Mucosa of descending colon (tissue), 3 donors: ENCODE data around the gene ANKRD62. TPM values are rescaled to one million over a fixed set of nuclear protein-coding genes. Genes with fewer than 3 reads are reported as not detected.
"Not testable (repeated sequence)": the region's sequence is repeated elsewhere in the genome, so short reads cannot be mapped to it uniquely, and the experiment has no call there.

Experiments
- ATAC-seq: fragments of 200-7000 bp; cut with Tn5 transposase; one replicate; pipeline ENCODE4 v1.9.1; 2020; ENCODE audit warnings: mild to moderate bottlenecking, moderate library complexity
- DNase-seq, 3 donors: peaks; one replicate each; pipeline ENCODE4 v3.0.0-alpha.2; 2020
- H3K36me3 ChIP-seq: fragments of 200-600 bp; one replicate; pipeline ENCODE4 v1.8.0; 2021; ENCODE audit warnings: low read depth, mild to moderate bottlenecking
- H3K4me1 ChIP-seq: fragments of 200-600 bp; one replicate; pipeline ENCODE4 v1.8.0; 2021; ENCODE audit warnings: low read depth, mild to moderate bottlenecking
- H3K4me3 ChIP-seq: fragments of 200-600 bp; one replicate; pipeline ENCODE4 v1.8.0; 2021; ENCODE audit warnings: mild to moderate bottlenecking
- H3K9me3 ChIP-seq: fragments of 200-600 bp; one replicate; pipeline ENCODE4 v1.8.0; 2021; ENCODE audit warnings: mild to moderate bottlenecking
- intact Hi-C, 2 donors: fragments of 100-400 bp; cut with DNase I in 1 of 2; cut with micrococcal nuclease in 1 of 2; formaldehyde crosslinking; loops; one replicate each; pipeline versions ENCODE4 v1.11.0 to v1.11.1; 2022; cut with DNase I, micrococcal nuclease
- total RNA-seq, 3 donors: library from RNA; stranded (reverse); fragmentation: NEBNext Ultra II Directional in 2 of 3; extraction: Animal tissue kit (Norgen Biotek cat#: 25700) in 2 of 3; gene quantifications; one replicate each; pipeline versions ENCODE4 v1.2.1 to v1.2.4, GENCODE V29; 2021 to 2023
- TF ChIP-seq, protein P1 (sequence below): fragments of 200-600 bp; IDR thresholded peaks from one replicate; pipeline ENCODE4 v1.8.0; 2022; ENCODE audit warnings: antibody characterized with exemption, mild to moderate bottlenecking
- donor health status: DM: no; HTN: no; CAD: no; lungs with moderate emphysema.
- donor health status: DM: no; HTN: no; CAD: no.
- donor health status: DM: no; HTN: yes; CAD: no.

The ANKRD62 gene
- total RNA-seq, 3 donors from 2014 or later = 0.17 to 1.8 TPM; not detected in 1

DNA sequence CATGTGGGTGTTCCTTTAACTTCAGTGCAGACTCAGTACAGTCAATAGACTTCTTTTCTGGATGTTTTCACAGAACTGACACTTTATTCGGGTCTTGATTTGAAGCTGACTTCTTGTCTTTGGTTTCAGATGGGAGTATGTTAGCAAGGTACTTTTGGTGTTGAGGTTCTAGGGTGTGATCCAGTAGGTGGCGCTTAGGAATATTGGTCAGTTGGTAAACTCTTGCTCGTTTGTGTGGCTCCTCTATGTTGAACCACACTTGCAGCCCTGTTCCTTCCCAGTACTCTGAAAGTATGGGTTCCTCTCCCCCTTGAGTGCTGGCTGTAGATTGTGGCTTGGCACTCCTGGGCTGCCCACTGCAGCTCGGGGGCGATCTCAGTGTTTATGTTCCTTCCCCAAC lies 48.1 kb downstream of the ANKRD62 start:
- intact Hi-C loops, H3K4me3 ChIP-seq, ATAC-seq, H3K36me3 ChIP-seq, H3K9me3 ChIP-seq, H3K4me1 ChIP-seq, DNase-seq: not testable (repeated sequence)

DNA sequence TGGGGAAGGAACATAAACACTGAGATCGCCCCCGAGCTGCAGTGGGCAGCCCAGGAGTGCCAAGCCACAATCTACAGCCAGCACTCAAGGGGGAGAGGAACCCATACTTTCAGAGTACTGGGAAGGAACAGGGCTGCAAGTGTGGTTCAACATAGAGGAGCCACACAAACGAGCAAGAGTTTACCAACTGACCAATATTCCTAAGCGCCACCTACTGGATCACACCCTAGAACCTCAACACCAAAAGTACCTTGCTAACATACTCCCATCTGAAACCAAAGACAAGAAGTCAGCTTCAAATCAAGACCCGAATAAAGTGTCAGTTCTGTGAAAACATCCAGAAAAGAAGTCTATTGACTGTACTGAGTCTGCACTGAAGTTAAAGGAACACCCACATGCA lies 55.8 kb downstream of the ANKRD62 start:
- DNase-seq, H3K4me1 ChIP-seq, H3K36me3 ChIP-seq, ATAC-seq, H3K9me3 ChIP-seq, intact Hi-C loops, H3K4me3 ChIP-seq: not testable (repeated sequence)

DNA sequence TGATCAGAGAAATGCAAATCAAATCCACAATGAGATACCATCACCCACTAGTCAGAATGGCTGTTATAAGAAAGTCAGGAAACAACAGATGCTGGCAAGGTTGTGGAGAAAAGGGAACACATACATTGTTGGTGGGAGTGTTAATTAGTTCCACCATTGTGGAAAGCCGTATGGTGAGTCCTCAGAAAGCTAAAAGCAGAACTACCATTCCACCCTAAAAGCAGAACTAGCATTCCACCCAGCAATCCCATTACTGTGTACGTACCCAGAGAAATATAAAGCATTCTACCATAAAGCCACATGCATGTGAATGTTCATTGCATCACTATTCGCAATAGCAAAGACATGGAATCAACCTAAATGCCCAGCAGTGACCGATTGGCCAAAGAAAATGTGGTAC lies 60.7 kb downstream of the ANKRD62 start:
- intact Hi-C loops = no loop called here

DNA sequence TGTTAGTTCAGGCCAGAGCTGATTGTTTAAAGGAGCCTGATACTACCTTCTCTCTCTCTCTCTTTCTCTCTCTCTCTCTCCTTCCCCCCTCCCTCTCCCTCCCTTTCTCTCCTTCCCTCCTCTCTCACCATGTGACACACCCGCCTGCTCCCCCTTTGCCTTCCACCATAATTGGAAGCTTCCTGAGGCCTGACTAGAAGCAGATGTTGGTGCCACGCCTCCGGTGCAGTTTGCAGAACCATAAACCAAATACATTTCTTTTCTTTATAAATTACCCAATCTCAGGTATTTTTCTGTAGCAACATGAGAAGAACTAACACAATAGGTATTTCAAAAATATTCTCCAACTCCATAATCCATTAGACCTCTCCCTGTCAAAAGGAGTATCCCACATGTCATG lies 62.4 kb downstream of the ANKRD62 start:
- TF ChIP-seq, protein P1, sequence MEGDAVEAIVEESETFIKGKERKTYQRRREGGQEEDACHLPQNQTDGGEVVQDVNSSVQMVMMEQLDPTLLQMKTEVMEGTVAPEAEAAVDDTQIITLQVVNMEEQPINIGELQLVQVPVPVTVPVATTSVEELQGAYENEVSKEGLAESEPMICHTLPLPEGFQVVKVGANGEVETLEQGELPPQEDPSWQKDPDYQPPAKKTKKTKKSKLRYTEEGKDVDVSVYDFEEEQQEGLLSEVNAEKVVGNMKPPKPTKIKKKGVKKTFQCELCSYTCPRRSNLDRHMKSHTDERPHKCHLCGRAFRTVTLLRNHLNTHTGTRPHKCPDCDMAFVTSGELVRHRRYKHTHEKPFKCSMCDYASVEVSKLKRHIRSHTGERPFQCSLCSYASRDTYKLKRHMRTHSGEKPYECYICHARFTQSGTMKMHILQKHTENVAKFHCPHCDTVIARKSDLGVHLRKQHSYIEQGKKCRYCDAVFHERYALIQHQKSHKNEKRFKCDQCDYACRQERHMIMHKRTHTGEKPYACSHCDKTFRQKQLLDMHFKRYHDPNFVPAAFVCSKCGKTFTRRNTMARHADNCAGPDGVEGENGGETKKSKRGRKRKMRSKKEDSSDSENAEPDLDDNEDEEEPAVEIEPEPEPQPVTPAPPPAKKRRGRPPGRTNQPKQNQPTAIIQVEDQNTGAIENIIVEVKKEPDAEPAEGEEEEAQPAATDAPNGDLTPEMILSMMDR = no peak
- Histone ChIP-seq H3K36me3 (no peaks in the 10 kb centered on the region), H3K4me1 (no peaks in the 10 kb centered on the region), H3K4me3 (no peak overlapping the region), H3K9me3 (no peaks in the 10 kb centered on the region)
- DNase-seq (no peak), ATAC-seq (no peak)
- intact Hi-C loops = no loop called here

More for the DNA sequence above, 60.7 kb downstream of the ANKRD62 start:
- TF ChIP-seq, protein P1 = no peak
- Histone ChIP-seq H3K4me3 (no peak overlapping the region), H3K9me3 (no peaks in the 10 kb centered on the region), H3K36me3 (no peaks in the 10 kb centered on the region), H3K4me1 (no peaks in the 10 kb centered on the region)
- DNase-seq (no peak), ATAC-seq (no peak)

DNA sequence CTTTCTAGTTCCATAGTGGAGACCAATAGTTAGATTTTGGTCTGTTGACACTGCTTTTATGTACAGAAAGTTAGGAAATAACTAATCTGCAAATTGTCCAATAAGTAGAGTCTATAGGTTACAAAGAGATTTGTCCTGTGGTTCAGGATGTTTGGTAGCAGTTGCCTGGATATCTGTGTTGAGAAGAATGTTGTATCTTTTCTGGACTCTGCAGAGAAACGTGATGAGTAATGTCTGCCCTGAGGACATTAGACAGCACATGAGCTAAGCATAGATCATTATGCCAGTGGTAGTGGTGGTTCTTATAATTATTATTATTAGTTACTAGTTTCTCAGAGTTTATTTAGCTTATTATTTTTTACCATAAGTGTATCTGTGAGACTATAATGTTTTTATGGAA lies 65.8 kb downstream of the ANKRD62 start:
- no peaks in the 10 kb centered on the region for H3K36me3 ChIP-seq
- H3K4me3 ChIP-seq = no peak overlapping the region
- intact Hi-C loops = no loop called here
- TF ChIP-seq, protein P1 = no peak
- no peak for DNase-seq
- no peaks in the 10 kb centered on the region for H3K9me3 ChIP-seq
- no peaks in the 10 kb centered on the region for H3K4me1 ChIP-seq
- no peak for ATAC-seq

DNA sequence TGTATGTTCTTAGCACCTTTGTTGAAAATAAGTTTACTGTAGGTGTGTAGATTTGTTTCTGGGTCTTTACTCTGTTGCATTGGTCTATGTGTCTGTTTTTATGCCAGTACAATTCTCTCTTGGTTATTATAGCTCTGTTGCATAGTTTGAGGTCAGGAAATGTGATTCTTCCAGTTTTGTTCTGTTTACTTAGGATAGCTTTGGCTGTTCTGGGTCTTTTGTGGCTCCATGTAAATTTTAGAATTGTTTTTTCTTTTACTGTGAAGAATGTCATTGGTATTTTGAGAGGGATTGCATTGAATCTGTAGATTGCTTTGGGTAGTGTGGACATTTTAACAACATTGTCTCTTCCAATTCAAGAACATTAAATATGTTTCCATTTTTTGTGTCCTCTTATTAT lies 69.1 kb downstream of the ANKRD62 start:
- Histone ChIP-seq H3K4me3 (no peak overlapping the region), H3K4me1 (no peaks in the 10 kb centered on the region), H3K9me3 (no peaks in the 10 kb centered on the region), H3K36me3 (no peaks in the 10 kb centered on the region)
- TF ChIP-seq, protein P1 = no peak
- ATAC-seq (no peak), DNase-seq (no peak)
- intact Hi-C loops = no loop called here

DNA sequence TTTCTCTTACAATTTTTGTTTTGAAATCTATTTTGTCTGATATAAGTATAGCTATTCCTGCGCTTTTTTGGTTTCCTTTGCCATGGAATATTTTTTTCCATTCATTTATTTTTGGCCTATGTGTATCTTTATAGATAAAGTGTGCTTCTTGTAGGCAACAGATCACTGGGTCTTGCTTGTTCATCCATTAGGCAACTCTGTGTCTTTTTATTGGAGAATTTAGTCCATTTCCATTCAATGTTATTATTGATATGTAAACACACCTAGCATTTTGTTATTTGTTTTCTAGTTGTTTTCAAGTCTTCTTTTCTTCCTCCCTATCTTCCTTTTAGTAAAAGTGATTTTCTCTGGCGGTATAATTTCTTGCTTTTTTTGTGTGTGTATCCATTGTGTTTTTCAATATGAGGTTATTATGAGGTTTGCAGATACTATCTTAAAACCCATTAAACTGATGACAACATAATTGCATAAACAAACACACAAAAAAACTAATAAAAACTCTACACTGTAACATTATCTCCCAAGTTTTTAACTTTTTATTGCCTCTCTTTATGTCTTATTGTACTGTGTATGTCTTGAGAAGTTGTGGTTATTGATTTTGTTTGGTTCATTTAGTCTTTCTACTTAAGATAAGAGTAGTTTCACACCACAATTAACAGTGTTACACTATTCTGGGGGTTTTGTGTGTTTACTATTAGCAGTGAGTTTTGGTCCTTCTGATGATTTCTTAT lies 71.6 kb downstream of the ANKRD62 start:
- TF ChIP-seq, protein P1 = no peak
- Histone ChIP-seq H3K9me3 (no peaks in the 10 kb centered on the region), H3K36me3 (no peaks in the 10 kb centered on the region), H3K4me1 (no peaks in the 10 kb centered on the region), H3K4me3 (no peak overlapping the region)
- intact Hi-C loops = no loop called here
- ATAC-seq (no peak), DNase-seq (no peak)
